MM.1S (cell line): ENCODE results near the gene HEMK1.

ENCODE experiments used
- DNase-seq: peaks from one replicate; pipeline ENCODE4 v3.0.0-alpha.2; 2015
- H2AFZ ChIP-seq: fragments of 300-600 bp; sonication (generic); 2 replicates; pipeline ENCODE4 v1.6.0; 2016; ENCODE audit warnings: antibody characterized with exemption, low read length
- H3F3A ChIP-seq: fragments of 300-600 bp; sonication (generic); 2 replicates; pipeline ENCODE4 v1.6.1; 2016; ENCODE audit warnings: mild to moderate bottlenecking, antibody characterized with exemption, low read length, moderate library complexity, mixed read lengths; ENCODE audit not compliant: insufficient read depth
- H3K27ac ChIP-seq: fragments of 300-600 bp; sonication (generic); 2 replicates; pipeline ENCODE4 v1.5.1; 2016; ENCODE audit warnings: mild to moderate bottlenecking, low read length
- H3K27me3 ChIP-seq: fragments of 300-600 bp; sonication (generic); replicated peaks from 2 replicates; pipeline ENCODE4 v1.6.0; 2016; ENCODE audit warnings: low read length; ENCODE audit not compliant: insufficient read depth
- H3K36me3 ChIP-seq: fragments of 300-600 bp; sonication (generic); replicated peaks from 2 replicates; pipeline ENCODE4 v1.6.1; 2016; ENCODE audit warnings: mild to moderate bottlenecking, low read length, mixed read lengths; ENCODE audit not compliant: insufficient read depth
- H3K4me1 ChIP-seq: fragments of 300-600 bp; sonication (generic); 2 replicates; pipeline ENCODE4 v1.6.1; 2016; ENCODE audit warnings: low read length, mixed read lengths
- H3K4me2 ChIP-seq: fragments of 300-600 bp; sonication (generic); 2 replicates; pipeline ENCODE4 v1.6.0; 2016; ENCODE audit warnings: low read depth, low read length
- H3K4me3 ChIP-seq: fragments of 300-600 bp; sonication (generic); 2 replicates; pipeline ENCODE4 v1.5.1; 2016; ENCODE audit warnings: low read length, mixed read lengths
- H3K79me2 ChIP-seq: fragments of 300-600 bp; sonication (generic); 2 replicates; pipeline ENCODE4 v1.6.1; 2016; ENCODE audit warnings: mixed run types, low read length, mixed read lengths
- H3K9ac ChIP-seq: fragments of 300-600 bp; sonication (generic); 2 replicates; pipeline ENCODE4 v1.6.1; 2016; ENCODE audit warnings: low read length, mixed read lengths
- H3K9me2 ChIP-seq: fragments of 300-600 bp; sonication (generic); replicated peaks from 2 replicates; pipeline ENCODE4 v1.6.1; 2016; ENCODE audit warnings: mild to moderate bottlenecking, low read length, mixed read lengths; ENCODE audit not compliant: insufficient read depth
- H3K9me3 ChIP-seq: fragments of 300-600 bp; sonication (generic); replicated peaks from 2 replicates; pipeline ENCODE4 v1.6.1; 2016; ENCODE audit warnings: mild to moderate bottlenecking, low read length, mixed read lengths; ENCODE audit not compliant: insufficient read depth
- H4K20me1 ChIP-seq: fragments of 300-600 bp; sonication (generic); 2 replicates; pipeline ENCODE4 v1.6.1; 2016; ENCODE audit warnings: mild to moderate bottlenecking, low read length, moderate library complexity, mixed read lengths; ENCODE audit not compliant: insufficient read depth
- CTCF ChIP-seq: fragments of 300-600 bp; sonication (generic); IDR thresholded peaks from 2 replicates; pipeline ENCODE4 v1.5.1; 2016; ENCODE audit warnings: antibody characterized with exemption, low read length, mixed read lengths
- EZH2 ChIP-seq: fragments of 300-600 bp; sonication (generic); optimal IDR thresholded peaks from 2 replicates; pipeline ENCODE3; 2017; ENCODE audit warnings: low read depth, mild to moderate bottlenecking, antibody characterized with exemption, low read length, mixed read lengths
- EZH2phosphoT487 ChIP-seq: fragments of 300-600 bp; sonication (generic); IDR thresholded peaks from 2 replicates; pipeline ENCODE4 v1.6.1; 2018; ENCODE audit warnings: antibody characterized with exemption, low read length

Gene HEMK1

GRCh38 chr3:50539356-50540286 lies 29.7 kb upstream of the HEMK1 start:
- no peaks in the 10 kb centered on the region for H3F3A ChIP-seq
- no peaks in the 10 kb centered on the region for H3K9me3 ChIP-seq
- no peaks in the 10 kb centered on the region for H3K4me1 ChIP-seq
- no peak overlapping the region for H2AFZ ChIP-seq
- no peaks in the 10 kb centered on the region for H4K20me1 ChIP-seq
- no peak for TF ChIP-seq EZH2
- TF ChIP-seq EZH2phosphoT487 = no peak
- no peak for TF ChIP-seq CTCF
- no peak for DNase-seq
- H3K4me2 ChIP-seq = no peak overlapping the region
- no peak overlapping the region for H3K4me3 ChIP-seq
- H3K27me3 ChIP-seq = peaks cover 70% of the 10 kb centered on the region
- no peak overlapping the region for H3K9ac ChIP-seq
- no peaks in the 10 kb centered on the region for H3K36me3 ChIP-seq
- H3K79me2 ChIP-seq = no peaks in the 10 kb centered on the region
- H3K27ac ChIP-seq = no peak overlapping the region
- H3K9me2 ChIP-seq = no peaks in the 10 kb centered on the region

GRCh38 chr3:50542177-50543034 lies 26.9 kb upstream of the HEMK1 start:
- Histone ChIP-seq H3K79me2 (no peaks in the 10 kb centered on the region), H3K9me3 (no peaks in the 10 kb centered on the region), H3K9me2 (no peaks in the 10 kb centered on the region), H3K36me3 (no peaks in the 10 kb centered on the region), H3K9ac (no peak overlapping the region), H3F3A (no peaks in the 10 kb centered on the region), H3K4me2 (no peak overlapping the region), H3K4me1 (no peaks in the 10 kb centered on the region), H3K27ac (no peak overlapping the region), H2AFZ (no peak overlapping the region), H3K27me3 (peaks cover 62% of the 10 kb centered on the region), H4K20me1 (no peaks in the 10 kb centered on the region), H3K4me3 (no peak overlapping the region)
- TF ChIP-seq EZH2 = no peak
- peak; percentile 94 for TF ChIP-seq CTCF
- DNase-seq = peak; percentile 28

- Histone ChIP-seq H3K4me2 (no peak overlapping the region), H3K36me3 (no peaks in the 10 kb centered on the region), H3K9me3 (no peaks in the 10 kb centered on the region), H3K9ac (no peak overlapping the region), H2AFZ (no peak overlapping the region), H3K27me3 (peaks cover 33% of the 10 kb centered on the region), H3K27ac (no peak overlapping the region), H3K9me2 (no peaks in the 10 kb centered on the region), H3K4me1 (no peaks in the 10 kb centered on the region), H3K4me3 (no peak overlapping the region), H3F3A (no peaks in the 10 kb centered on the region), H3K79me2 (no peaks in the 10 kb centered on the region), H4K20me1 (no peaks in the 10 kb centered on the region)
- TF ChIP-seq EZH2 = no peak
- no peak for TF ChIP-seq CTCF
- no peak for TF ChIP-seq EZH2phosphoT487
- DNase-seq = no peak
Measured at GRCh38 chr3:50545781-50546180, 23.5 kb upstream of the HEMK1 start.
